ENCODE data around the gene GRID2IP.
A peak's percentile ranks its signal among the peaks of the same experiment; 100 is the strongest.
"Not testable (repeated sequence)": the region's sequence is repeated elsewhere in the genome, so short reads cannot be mapped to it uniquely, and the experiment has no call there.

GRID2IP gene

DNA sequence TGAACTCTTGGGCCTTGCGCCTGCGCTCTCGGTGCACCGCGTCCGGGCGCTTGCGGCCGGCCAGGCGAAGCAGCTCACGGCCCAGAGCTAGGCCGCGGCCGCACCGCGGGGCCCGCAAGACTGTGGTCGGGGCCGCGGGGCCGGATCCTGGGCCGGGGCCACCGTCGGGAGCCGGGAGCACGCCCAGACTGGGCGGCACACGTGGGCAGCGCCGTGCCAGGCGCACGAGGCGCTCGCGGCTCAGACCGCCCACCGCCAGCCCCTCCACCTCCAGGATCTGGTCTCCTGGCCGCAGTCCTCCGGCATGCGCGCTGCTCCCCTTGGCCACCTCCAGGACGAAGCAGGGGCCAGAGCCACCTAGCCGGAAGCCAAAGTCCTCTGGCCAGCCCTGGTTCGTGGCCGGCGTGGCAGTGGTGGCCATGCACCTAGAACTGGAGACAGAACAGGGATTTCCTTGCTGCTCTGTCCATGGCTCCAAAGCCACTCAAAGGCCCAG is at the start of gene GRID2IP:
Gene GRID2IP, minus strand, starts transcription at position 446 of the 496 bp plus-strand sequence. Its CDS starts 25 bp downstream, at position 421.
- DNase-seq (ENCODE audit: low read depth in 2 of 3, low spot score in 1 of 3), result no peak

DNA sequence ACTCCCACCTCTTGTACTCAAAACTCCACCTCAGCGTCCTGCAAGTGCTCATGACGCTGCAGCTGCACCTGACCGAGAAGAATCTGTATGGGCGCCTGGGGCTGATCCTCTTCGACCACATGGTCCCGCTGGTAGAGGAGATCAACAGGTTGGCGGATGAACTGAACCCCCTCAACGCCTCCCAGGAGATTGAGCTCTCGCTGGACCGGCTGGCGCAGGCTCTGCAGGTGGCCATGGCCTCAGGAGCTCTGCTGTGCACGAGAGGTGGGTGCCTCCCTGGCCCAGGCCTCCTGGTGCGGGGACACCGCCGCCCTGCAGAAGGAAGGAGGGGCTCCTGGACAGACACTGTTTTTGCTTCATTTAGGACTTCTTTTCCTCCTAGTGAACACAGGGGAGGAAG is 48.8 kb upstream of the GRID2IP start:
- DNase-seq (ENCODE audit: low read depth in 2 of 3, low spot score in 1 of 3), result no peak

DNA sequence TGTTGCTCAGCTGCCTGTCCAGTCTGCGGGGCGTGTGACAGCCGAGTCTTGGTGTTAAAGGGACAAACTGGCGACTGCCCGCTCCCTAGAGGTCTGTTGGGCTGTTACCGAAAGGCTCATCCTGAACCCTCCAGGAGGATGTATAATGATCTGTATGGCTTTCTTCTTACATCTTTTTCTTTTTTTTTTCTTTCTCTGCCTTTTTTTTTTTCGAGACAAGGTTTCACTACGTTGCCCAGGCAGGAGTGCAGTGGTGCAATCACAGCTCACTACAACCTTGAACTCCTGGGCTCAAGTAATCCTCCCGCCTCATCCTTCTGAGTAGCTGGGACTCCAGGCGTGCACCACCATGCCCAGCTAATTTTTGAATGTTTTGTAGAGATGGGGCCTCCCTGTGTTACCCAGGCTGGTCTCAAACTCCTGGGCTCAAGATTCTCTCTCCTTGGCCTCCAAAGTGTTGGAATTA is 39.4 kb upstream of the GRID2IP start:
- no peak for DNase-seq (ENCODE audit: low read depth in 2 of 3, low spot score in 1 of 3)

DNA sequence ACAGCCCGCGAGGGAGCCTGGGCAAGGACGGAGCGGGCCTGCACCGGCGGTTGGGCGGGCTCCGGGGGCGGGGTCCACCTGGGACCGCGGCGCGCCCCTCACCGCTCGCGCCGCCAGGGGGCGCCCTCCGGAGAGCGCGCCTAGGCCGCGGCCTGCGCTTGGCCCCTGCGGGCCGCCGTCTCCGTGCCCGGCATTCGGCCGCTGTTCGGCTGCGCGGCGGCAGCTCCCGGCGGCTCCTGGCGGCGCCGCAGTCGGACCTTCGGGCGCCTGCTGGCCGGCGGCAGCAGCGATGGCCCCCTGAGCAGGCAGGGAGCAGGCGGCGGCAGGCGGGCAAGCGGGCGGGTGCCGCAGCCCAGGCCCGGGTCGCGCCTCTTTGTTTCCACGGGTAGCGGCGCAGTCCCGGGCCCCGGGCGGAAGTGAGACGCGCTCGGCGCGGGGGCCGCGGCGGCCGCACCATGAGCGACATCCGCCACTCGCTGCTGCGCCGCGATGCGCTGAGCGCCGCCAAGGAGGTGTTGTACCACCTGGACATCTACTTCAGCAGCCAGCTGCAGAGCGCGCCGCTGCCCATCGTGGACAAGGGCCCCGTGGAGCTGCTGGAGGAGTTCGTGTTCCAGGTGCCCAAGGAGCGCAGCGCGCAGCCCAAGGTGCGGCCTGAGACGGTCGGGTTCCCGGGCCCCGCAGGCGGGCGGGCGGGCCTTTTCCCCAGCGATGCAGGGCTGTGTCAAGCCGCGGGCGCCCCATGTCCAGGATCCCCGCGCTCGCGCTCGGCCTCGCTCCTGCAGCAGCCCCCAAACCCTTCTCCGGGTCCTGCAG is 38.8 kb upstream of the GRID2IP start, which contains the start of gene INTS15:
Gene INTS15, plus strand, starts transcription at position 193 of the 816 bp plus-strand sequence. Its CDS starts 263 bp downstream, at position 456.
- DNase-seq (ENCODE audit: low read depth in 2 of 3, low spot score in 1 of 3), result peak; percentile 57 to 79 (median 63)

DNA sequence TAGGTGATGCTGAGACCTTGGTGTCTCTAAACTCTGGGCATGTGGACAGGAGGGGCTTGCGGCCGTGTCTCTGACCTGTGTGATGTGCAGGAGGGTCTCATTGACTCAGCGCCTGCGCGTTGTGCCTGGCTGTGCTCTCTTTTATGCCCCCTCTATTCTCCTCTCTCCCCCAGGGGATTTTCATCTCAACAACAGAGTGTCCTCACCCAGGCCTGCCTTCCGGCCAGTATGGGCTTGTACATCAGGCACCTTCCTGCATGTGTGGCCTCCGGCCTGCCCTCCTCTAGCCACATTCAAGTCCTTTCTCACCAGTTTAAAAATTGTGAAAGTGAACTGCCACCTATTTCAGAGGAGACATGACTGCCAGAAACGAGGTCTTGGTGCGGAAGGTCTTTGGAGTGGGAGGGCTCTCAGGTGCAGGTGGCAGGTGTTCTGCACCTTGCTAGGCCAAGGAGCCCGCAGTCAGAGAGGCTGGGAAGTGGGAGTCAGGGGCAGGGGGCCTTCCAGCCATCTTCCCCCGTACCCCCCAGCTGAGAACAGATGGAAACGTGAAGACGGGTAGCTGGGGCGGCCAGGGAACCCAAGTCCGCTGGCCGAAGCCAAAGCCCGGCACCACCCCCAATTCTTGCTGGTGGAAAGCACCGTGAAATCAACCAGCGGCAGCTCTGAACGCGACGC is 38.0 kb upstream of the GRID2IP start:
- no peak for DNase-seq (ENCODE audit: low read depth in 2 of 3, low spot score in 1 of 3)

DNA sequence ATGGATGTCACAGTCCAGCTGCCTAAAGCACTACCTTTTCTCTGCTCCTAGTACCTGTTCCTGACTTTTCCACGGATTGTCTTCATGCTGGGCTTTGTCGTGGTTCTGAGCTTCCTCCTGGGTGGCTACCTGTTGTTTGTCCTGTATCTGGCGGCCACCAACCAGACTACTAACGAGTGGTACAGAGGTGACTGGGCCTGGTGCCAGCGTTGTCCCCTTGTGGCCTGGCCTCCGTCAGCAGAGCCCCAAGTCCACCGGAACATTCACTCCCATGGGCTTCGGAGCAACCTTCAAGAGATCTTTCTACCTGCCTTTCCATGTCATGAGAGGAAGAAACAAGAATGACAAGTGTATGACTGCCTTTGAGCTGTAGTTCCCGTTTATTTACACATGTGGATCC is 37.3 kb upstream of the GRID2IP start:
- DNase-seq (ENCODE audit: low read depth in 2 of 3, low spot score in 1 of 3), result no peak

DNA sequence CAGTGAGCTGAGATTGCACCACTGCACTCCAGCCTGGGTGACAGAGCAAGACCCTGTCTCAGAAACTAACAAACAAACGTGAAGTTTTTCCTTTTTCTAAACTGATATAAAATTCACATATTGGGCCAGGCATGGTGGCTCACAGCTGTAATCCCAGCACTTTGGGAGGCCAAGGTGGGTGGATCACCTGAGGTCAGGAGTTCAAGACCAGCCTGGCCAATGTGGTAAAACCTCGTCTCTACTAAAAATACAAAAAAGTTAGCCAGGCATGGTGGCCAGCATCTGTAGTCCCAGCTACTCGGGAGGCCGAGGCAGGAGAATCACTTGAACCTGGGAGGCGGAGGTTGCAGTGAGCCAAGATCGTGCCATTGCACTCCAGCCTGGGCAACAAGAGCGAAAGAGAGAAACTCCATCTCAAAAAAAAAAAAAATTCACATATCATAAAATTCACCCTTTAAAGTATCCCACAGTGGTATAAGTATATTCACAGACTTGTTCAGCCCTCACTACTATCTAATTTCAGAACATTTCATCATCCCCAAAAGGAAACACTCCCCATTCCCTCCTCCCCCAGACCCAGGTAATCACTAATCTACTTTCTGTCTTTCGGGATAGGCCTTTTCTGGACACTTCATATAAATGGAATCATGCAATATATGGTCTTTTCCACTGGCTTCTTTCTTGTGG is 34.6 kb upstream of the GRID2IP start:
- DNase-seq (ENCODE audit: low read depth in 2 of 3, low spot score in 1 of 3), result not testable (repeated sequence)

DNA sequence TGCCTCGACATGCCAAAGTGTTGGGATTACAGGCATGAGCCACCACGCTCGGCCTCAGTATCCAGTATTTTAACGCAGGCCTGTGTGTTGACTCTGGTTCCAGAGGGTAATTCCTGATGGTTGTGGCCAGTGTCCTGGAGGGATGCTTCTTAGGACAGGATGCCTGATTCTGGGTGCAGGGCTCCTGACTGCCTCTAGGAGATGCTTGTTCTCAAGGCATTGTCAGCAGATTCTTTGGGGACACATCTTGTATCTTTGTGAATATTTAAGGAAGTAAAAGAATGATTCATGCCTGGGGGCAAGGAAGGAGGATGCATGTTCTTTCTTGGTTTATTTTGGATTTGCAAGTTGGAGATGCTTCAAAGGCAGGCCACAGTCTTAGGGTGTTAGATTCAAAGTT is 28.2 kb upstream of the GRID2IP start:
- DNase-seq (ENCODE audit: low read depth in 2 of 3, low spot score in 1 of 3), result no peak

DNA sequence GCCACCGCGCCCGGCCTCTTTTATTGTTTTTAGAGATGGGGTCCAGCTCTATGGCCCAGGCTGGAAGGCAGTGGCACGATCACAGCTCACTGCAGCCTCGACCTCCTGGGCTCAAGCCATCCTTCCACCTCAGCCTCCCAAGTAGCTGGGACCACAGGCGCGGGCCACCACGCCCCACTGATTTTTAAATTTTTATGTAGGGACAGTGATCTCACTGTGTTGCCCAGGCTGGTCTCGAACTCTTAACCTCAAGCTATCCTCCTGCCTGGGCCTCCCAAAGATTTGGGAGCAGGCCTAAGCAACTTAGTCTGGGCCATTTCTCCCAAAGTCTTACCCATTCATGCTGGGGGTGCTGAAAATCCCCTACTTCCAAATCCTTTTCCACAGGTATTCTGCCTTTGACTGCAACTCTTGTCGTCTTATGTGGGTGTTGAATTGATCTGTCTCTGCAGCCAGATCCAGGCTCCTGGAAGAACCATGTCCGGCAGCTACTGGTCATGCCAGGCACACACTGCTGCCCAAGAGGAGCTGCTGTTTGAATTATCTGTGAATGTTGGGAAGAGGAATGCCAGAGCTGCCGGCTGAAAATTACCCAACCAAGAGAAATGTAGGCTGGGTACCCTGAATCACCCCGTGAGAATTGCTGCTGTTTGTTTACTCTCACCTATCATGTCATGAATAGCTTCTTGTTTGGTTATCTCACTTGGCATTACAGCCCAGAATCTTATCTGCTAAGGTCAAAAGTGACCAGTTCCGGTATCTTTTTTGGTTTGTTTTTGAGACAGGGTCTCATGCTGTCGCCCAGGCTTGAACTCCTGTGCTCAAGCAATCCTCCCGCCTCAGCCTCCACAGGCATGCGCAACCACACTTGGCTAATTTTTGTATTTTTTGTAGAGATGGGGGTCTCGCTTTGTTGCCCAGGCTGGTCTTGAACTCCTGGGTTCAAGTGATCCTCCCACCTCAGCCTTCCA is 27.1 kb upstream of the GRID2IP start:
- DNase-seq (ENCODE audit: low read depth in 2 of 3, low spot score in 1 of 3), result no peak

DNA sequence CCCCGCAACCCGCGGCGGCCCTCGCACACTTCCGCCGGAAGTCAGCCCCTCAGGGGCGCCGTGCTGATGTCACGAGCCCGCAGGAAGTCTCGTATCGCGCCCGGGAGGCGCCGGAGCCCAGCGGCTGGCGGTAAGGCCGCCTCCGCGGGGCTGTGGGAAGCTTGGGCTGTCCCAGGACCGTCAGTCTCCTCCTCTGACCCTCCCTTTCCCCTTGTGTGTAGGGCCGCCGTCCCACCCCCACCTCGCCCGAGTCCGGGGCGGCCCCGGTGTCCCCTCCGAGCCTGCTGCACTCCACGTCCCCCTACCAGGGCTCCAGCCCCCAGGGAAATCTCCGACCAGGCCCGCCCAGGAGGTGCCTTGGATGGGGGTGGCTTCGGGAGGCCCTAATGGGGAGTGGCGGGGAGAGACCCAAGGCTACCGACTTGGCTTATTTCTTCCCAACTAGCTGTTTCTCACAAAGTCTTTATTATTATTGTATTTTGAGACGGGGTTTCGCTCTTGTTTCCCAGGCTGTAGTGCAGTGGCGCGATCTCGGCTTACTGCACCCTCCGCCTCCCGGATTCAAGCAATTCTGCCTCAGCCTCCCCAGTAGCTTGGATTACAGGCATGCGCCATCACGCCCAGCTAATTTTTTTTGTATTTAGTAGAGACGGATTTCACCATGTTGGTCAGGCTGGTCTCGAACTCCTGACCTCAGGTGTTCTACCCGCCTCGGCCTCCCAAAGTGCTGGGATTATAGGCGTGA is 26.3 kb upstream of the GRID2IP start, which contains the start of gene ZDHHC4:
Gene ZDHHC4, plus strand, starts transcription at position 86 of the 745 bp plus-strand sequence. CDS start 3,108 bp downstream, outside the sequence.
- DNase-seq (ENCODE audit: low read depth in 2 of 3, low spot score in 1 of 3), result peak; percentile 76 to 88 (median 80)

DNA sequence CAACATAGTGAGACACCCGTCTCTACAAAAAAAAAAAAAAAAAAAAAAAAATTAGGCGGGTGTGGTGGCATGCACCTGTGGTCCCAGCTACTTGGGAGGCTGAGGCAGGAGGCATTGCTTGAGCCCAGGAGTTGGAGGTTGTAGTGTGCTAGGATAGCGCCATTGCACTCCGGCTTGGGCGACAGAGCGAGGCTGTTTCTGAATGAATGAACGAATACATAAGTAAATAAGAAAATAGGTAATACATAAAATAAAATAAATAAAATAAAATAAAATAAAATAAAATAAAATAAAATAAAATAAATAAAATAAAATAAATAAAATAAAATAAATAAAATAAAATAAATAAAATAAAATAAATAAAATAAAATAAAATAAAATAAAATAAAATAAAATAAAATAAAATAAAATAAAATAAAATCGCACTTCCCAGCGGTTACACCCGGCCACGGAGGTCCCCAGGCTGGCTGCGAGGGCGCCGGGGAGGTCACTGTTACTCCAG is 25.7 kb upstream of the GRID2IP start:
- DNase-seq (ENCODE audit: low read depth in 2 of 3, low spot score in 1 of 3), result not testable (repeated sequence)

DNA sequence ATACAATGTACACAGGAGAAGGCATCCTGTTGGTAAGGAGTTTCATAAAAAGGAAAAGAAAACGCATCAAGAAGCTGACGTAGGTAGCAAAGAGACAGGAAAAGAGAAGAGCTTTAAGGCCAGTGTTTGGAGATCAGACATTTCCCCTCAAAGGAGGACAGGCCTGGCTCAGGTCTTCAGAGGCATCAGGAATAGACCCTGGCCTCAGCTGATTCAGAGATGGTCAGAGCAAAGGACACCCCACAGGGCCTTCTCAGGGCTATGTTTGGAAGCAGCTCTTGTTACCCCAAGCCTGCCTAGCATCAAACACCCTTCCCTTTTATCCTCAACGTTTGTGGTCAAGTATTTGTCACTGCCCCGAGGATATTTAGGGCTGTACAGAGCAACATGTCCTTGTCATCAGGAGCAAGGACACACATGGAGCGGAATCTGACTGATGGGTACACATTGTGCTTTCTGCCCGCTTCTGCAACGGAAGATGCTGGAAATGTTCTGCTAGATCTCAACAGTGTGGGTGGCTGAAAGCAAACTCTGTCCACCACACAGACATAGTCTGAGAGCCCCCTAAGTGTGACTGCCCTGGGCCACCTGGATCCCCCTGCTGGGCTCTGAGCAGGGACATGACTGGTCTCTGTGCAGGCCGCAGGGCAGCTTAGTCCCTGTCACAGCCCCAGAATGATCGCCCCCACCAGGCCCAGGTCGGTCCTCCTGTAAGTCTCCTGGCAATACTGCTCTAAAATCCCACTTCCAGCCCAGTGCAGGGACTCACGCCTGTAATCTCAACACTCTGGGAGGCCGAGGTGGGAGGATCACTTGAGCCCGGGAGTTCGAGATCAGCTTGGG is 25.0 kb upstream of the GRID2IP start:
- DNase-seq (ENCODE audit: low read depth in 2 of 3, low spot score in 1 of 3), result no peak

DNA sequence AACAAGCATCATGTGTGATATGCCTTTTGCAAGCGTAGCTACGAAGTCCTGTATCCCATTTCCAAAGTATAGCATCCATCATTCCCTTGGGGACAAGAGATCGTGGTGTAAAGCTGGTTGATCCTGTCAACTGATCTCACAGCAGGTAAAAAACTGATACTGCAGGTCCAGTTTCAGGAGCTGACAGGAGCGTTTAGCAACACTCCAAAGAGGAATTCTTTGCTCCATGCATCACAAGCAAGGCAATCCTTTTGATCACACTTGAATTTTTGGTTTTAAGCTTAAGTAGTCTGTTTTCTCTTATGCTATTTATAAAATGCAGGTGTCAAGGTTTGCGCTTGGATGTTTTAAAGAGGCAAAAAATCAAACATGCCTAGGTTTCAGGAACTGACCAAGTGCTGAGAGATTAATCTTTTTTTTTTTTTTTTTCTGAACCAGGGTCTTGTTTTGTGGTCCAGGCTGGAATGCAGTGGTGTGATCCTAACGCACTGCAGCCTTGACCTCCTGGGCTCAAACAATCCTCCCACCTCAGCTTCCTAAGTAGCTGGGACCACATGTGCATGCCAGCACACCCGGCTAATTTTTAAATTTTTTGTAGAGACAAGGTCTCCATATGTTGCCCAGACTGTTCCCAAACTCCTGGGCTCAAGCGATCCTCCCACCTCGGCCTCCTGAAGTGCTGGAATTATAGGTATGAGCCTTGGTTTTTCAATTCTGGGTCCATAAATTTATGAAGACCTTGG is 24.2 kb upstream of the GRID2IP start:
- no peak for DNase-seq (ENCODE audit: low read depth in 2 of 3, low spot score in 1 of 3)

DNA sequence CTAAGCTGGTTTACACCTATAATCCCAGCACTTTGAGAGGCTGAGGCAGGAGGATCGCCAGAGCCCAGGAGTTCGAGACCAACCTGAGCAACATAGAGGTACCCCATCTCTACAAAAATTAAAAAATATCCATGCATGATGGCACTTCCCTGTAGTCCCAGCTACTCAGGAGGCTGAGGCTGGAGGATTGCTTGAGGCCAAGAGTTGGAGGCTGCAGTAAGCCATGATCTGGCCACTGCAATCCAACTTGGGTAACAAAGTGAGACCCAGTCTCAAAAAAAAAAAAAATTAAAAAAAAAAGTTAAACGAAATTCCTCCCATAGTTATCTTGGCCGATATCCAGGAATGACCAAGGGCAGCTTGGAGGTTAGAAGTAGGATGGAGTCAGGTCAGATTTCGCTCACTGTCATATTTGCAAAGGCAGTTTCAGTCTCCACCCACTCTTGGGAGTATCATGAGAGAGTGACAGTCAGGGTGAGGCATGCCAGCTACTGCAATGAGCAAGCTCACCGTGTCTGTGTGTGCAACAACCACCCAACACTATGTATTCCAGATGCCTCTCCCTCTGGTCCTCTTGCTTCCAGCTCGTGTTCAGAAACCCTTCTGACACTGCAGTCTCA is 20.0 kb upstream of the GRID2IP start:
- DNase-seq (ENCODE audit: low read depth in 2 of 3, low spot score in 1 of 3), result no peak

DNA sequence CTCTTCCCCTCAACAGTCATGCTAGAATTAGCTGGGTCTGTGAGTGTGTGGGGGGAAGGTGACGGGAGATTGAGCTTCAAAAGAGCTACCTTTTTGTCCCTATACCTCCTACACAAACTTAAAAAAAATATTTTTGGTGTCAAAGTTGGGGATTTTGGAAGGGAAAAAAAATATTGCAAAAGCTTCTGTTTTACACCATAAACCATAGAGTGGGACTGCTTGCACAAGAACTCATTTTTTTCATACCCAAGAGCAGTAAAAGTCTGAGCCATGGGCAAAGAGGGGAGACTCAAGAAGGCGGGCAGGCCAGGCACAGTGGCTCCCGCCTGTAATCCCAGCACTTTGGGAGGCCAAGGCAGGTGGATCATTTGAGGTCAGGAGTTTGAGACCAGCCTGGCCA is 16.6 kb upstream of the GRID2IP start:
- no peak for DNase-seq (ENCODE audit: low read depth in 2 of 3, low spot score in 1 of 3)

DNA sequence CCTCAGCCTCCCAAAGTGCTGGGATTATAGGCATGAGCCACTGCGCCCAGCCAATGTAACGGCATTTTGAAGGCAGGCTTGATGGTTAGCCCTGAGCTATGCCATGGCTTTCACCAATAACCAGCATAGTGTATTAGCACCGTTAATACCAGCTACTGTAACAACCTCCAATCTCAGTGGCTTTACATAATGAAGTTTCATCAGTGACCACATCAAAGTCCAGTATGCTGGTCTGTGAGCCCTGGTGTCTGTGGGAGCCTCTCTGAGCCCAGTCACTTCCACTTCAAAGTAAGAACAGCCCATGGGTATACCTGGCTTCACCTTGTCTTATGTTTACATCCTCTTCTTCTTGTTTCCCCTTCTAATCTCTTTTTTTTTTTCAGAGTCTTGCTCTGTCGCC is 14.4 kb upstream of the GRID2IP start:
- no peak for DNase-seq (ENCODE audit: low read depth in 2 of 3, low spot score in 1 of 3)

All from stimulated activated CD4-positive, alpha-beta T cell treated with anti-CD3 and anti-CD28 coated beads, Interleukin-12 subunit alpha, Interleukin-12 subunit beta, amount 100 ng/mL, for 48 hours (primary cell).